ENCODE data around the gene CDH8.
"Not testable (repeated sequence)": the region's sequence is repeated elsewhere in the genome, so short reads cannot be mapped to it uniquely, and the experiment has no call there.

The CDH8 gene

DNA sequence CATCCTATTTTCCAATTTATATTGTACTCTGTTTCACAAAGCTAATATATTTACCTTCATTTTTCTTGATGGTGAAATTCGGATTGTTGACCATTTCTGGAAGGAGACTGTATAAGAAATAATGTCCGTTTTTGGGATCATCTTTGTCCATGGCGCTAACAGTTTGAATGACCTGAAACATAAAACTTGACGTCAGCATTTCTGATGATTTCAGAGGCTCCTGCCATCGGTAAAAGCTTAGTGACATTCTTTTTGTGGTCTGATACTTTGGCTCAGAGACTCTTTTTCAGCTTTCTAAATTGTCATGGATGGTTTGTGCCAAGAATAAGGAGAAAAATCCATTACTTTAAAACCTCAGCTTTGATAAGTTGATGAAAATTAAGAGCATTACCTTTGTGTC is 322.5 kb downstream of the CDH8 start:
- POLR2A ChIA-PET = no interaction called here
- no peak for DNase-seq (ENCODE audit: extremely low spot score)
- TF ChIP-seq, protein P1, sequence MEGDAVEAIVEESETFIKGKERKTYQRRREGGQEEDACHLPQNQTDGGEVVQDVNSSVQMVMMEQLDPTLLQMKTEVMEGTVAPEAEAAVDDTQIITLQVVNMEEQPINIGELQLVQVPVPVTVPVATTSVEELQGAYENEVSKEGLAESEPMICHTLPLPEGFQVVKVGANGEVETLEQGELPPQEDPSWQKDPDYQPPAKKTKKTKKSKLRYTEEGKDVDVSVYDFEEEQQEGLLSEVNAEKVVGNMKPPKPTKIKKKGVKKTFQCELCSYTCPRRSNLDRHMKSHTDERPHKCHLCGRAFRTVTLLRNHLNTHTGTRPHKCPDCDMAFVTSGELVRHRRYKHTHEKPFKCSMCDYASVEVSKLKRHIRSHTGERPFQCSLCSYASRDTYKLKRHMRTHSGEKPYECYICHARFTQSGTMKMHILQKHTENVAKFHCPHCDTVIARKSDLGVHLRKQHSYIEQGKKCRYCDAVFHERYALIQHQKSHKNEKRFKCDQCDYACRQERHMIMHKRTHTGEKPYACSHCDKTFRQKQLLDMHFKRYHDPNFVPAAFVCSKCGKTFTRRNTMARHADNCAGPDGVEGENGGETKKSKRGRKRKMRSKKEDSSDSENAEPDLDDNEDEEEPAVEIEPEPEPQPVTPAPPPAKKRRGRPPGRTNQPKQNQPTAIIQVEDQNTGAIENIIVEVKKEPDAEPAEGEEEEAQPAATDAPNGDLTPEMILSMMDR (IDR thresholded peaks at IDR 0.05; ENCODE audit: control extremely low read depth, extremely low read depth, low read depth, missing control alignments) = no peak
- CTCF ChIA-PET = interaction anchor here (1.0 kb wide), 2 partner anchors 10 to 17 kb away, joined by 3 read pairs; no protein-coding TSS in a partner anchor

DNA sequence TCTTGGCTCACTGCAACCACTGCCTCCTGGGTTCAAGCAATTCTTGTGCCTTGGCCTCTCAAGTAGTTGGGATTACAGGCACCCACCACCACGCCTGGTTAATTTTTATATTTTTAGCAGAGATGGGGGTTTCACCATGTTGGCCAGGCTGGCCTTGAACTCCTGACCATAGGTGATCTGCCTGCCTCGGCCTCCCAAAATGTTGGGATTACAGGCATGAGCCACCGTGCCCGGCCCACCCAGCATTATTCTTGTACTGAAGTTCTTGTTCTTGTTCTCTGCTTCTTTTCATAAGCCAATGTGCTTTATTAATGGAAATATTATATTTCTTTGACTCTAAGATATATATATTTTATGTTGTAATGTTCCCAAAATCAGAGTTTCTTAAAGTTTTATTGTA is 336.6 kb downstream of the CDH8 start:
- POLR2A ChIA-PET, CTCF ChIA-PET: not testable (repeated sequence)

DNA sequence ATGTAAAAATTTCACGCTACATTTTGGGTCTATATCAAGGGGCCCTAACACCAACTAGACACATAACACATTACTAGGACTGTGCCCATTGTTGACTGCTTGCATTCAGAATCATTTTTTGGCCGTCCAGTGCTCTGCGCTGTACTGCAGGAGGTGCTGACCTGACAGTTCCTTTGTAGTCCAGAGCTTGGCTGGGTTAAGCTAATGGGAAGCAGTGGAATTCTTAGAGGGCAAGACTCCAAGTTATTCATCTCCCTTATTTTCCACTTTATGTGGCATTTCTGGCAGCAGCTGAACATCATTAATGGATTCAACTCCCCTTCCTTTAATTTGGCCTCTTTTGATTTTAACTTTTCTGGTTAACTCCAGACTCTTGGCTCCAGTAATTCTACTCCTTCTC is 351.7 kb downstream of the CDH8 start:
- TF ChIP-seq, protein P1 (IDR thresholded peaks at IDR 0.05; ENCODE audit: control extremely low read depth, extremely low read depth, low read depth, missing control alignments) = no peak
- POLR2A ChIA-PET = no interaction called here
- CTCF ChIA-PET = no interaction called here
- DNase-seq (ENCODE audit: extremely low spot score) = no peak

More for the DNA sequence above, 336.6 kb downstream of the CDH8 start:
- DNase-seq (ENCODE audit: extremely low spot score) = not testable (repeated sequence)

DNA sequence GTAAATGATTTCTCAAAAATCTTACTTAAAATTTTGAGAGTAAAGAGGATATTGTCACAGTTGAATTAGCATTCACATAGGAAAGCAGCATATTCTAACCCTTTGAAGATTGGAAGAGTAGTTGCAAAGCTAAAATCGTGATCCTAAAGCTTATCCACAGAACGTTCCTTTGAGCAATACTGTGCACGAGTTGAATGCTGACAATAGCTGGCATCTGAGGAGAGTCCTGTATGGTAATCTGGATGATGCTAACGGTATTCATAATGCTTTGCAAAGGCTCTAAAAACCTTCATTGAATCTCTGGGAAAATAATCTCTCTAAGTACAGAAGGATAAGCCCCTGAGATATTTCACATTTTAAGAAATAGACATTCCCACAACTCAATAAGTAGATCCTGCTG is 354.6 kb downstream of the CDH8 start:
- ChIA-PET POLR2A (no interaction called here), CTCF (interaction anchor here (0.9 kb wide), 1 partner anchor 17 kb away, joined by 3 read pairs; no protein-coding TSS in a partner anchor)
- DNase-seq (ENCODE audit: extremely low spot score) = no peak
- TF ChIP-seq, protein P1 (IDR thresholded peaks at IDR 0.05; ENCODE audit: control extremely low read depth, extremely low read depth, low read depth, missing control alignments) = no peak

DNA sequence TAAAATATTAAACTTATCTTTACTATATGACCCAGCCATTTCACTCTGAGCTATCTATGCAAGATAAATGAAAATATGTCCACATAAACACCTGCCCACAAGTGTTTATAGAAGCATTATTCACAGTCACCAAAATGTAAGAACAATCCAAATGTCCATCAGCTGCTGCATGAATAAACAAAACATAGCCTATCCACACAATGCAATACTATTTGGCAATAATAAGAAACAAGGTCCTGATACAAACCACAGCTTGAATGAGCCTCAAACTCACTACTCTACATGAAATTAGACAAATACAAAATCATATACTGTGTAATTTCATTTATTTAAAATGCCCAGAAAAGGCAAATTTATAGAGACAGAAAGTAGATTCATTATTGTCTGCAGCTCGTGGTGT is 355.1 kb downstream of the CDH8 start:
- TF ChIP-seq, protein P1 (IDR thresholded peaks at IDR 0.05; ENCODE audit: control extremely low read depth, extremely low read depth, low read depth, missing control alignments) = no peak
- DNase-seq (ENCODE audit: extremely low spot score) = no peak
- ChIA-PET POLR2A (no interaction called here), CTCF (no interaction called here)

DNA sequence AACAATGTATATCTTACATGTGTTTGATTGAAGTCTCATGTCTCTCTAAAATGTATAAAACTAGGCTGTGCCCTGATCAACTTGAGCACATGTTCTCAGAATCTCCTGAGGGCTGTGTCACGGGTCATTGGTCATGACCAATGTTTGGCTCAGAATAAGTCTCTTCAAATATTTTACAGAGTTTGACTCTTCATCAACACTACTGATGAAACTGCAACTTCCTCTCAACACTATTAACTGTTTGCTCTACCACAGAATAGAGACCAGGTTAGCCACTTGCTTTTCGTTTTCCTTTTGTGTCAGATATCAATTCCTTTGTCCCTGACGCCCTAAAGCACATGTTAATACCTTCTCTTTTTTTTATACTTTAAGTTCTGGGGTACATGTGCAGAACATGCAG is 358.1 kb downstream of the CDH8 start:
- DNase-seq (ENCODE audit: extremely low spot score) = no peak
- TF ChIP-seq, protein P1 (IDR thresholded peaks at IDR 0.05; ENCODE audit: control extremely low read depth, extremely low read depth, low read depth, missing control alignments) = no peak
- ChIA-PET CTCF (no interaction called here), POLR2A (no interaction called here)

DNA sequence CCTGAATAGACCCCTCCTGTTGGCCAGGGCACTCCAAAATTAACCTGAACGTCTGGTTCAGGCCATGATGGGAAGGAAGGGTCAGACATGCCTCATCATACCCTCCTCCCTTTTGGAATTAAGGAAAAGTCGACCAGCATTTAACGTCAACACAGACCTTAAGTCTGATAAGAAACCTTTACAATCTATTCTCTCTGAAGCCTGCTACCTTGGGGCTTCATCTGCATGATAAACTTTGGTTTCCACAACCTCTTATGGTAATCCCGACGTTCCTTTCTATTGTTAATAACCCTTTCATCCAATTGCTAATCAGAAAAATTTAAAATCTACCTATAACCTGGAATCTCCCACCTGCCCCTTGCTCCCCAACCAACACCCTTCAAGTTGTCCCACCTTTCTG is 358.5 kb downstream of the CDH8 start:
- ChIA-PET CTCF (no interaction called here), POLR2A (no interaction called here)
- no peak for DNase-seq (ENCODE audit: extremely low spot score)
- TF ChIP-seq, protein P1 (IDR thresholded peaks at IDR 0.05; ENCODE audit: control extremely low read depth, extremely low read depth, low read depth, missing control alignments) = no peak

Measured in GM10248 (cell line).